ENCODE measurements around the gene EML6.

The EML6 gene

GRCh38 chr2:54995553-54995952 is 272.1 kb downstream of the EML6 start:
- no peak for TF ChIP-seq GATA2 (IDR thresholded peaks at IDR 0.05; ENCODE audit: low read depth, low read length)
- no peak for TF ChIP-seq GATA3 (IDR thresholded peaks at IDR 0.05; ENCODE audit: low read depth, low read length)

DNA sequence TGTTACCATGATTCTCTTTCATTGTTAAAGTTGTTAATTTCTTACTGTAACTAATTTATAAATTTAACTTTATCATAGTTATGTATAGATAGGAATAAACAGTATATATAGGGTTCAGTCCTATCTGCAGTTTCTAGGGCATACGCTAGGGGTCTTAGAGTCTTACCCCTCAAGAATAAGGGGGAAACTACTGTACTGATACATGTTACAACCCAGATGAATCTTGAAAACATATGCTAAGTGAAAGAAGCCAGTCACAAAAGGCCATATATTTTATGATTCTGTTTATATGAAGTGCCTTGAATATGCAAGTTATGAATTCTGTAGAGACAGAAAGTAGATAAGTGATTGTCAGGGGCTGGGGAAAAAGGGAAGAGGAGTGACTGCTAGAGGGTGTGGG is 274.4 kb downstream of the EML6 start:
- TF ChIP-seq GATA2 (IDR thresholded peaks at IDR 0.05; ENCODE audit: low read depth, low read length) (no peak), GATA3 (IDR thresholded peaks at IDR 0.05; ENCODE audit: low read depth, low read length) (no peak)

- no peak for TF ChIP-seq GATA2 (IDR thresholded peaks at IDR 0.05; ENCODE audit: low read depth, low read length)
- TF ChIP-seq GATA3 (IDR thresholded peaks at IDR 0.05; ENCODE audit: low read depth, low read length), result 0 out of 2 replicates have a peak, but pooled peaks have one; percentile 13
Observed at GRCh38 chr2:54999182-54999581, 275.7 kb downstream of the EML6 start.

DNA sequence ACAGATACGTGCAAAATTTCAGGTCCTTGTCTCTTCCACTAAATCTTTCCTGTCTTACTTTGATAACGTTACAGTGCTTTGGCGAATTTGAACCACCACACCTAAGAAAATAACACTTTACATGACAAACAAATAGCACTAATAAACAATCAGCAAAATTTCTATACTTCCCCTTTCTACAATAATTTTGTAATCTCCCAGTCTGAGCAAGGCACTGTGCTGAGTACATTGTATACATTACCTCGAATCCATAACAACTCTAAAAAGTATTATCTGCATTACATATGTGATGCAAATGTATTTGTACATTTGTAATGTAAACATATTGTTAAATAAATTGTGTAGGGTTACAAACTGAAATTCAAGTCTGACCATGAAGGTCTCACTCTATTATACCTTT is 276.9 kb downstream of the EML6 start:
- TF ChIP-seq GATA2 (IDR thresholded peaks at IDR 0.05; ENCODE audit: low read depth, low read length) (no peak), GATA3 (IDR thresholded peaks at IDR 0.05; ENCODE audit: low read depth, low read length) (no peak)

GRCh38 chr2:55001716-55002115 is 278.3 kb downstream of the EML6 start:
- TF ChIP-seq GATA2 (IDR thresholded peaks at IDR 0.05; ENCODE audit: low read depth, low read length) (no peak), GATA3 (IDR thresholded peaks at IDR 0.05; ENCODE audit: low read depth, low read length) (no peak)

- TF ChIP-seq GATA3 (IDR thresholded peaks at IDR 0.05; ENCODE audit: low read depth, low read length), result no peak
- no peak for TF ChIP-seq GATA2 (IDR thresholded peaks at IDR 0.05; ENCODE audit: low read depth, low read length)
Observed at GRCh38 chr2:55003706-55004639, 280.5 kb downstream of the EML6 start.

GRCh38 chr2:55006306-55006705 is 282.8 kb downstream of the EML6 start:
- TF ChIP-seq GATA3 (IDR thresholded peaks at IDR 0.05; ENCODE audit: low read depth, low read length) (no peak), GATA2 (IDR thresholded peaks at IDR 0.05; ENCODE audit: low read depth, low read length) (no peak)

DNA sequence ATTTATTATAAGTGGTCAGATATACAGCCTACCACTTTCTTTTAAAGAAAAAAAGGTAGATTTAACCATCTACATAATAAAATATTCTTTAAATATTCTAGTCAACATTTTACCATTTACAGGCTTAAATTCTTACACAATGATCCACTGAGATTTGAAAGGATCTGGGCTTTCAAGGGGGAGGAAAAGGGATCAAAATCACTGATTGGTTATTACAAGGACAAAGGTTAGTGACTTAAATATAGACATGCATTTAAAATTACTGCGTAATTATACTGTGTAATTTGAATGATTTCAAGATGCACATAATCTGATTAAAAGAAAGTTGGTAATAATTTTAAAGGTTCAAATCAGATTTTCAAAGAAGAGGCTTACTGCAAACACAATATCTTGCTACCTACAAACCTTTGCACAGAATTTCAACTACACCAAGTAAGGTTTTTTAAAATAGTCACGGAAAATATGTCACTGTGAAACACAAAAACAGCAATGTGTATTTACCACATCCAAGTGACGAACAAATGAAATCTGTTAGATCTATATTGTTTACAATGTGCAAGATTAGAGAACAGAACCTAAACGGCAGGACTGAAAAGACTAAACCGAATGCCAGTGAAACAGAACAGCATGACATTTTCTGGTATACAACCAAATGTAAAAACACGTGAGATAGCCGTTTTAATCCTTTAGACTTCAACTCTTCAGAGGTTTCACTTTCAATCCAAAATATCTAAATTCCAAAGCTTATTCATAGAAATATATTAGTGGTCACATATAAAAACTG is 286.0 kb downstream of the EML6 start:
- TF ChIP-seq GATA2 (IDR thresholded peaks at IDR 0.05; ENCODE audit: low read depth, low read length) (no peak), GATA3 (IDR thresholded peaks at IDR 0.05; ENCODE audit: low read depth, low read length) (no peak)

- TF ChIP-seq GATA2 (IDR thresholded peaks at IDR 0.05; ENCODE audit: low read depth, low read length), result no peak
- no peak for TF ChIP-seq GATA3 (IDR thresholded peaks at IDR 0.05; ENCODE audit: low read depth, low read length)
Observed at GRCh38 chr2:55010149-55010591, 286.7 kb downstream of the EML6 start.

DNA sequence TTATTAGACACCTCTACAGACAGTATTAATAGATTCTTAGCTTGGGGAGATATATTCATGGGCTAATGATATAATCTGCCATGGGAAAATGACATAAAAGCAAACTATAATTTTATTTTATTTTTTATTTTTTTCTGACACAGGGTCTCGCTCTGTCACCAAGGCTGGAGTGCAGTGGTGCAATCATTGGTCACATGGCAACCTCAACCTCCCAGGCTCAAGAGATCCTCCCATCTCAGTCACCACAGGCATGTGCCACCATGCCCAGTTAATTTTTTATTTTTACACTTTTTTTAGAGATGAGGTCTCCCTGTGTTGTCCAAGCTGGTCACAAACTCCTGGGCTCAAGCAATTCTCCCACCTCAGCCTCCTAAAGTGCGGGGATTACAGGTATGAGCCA is 287.5 kb downstream of the EML6 start:
- TF ChIP-seq GATA2 (IDR thresholded peaks at IDR 0.05; ENCODE audit: low read depth, low read length) (no peak), GATA3 (IDR thresholded peaks at IDR 0.05; ENCODE audit: low read depth, low read length) (no peak)

DNA sequence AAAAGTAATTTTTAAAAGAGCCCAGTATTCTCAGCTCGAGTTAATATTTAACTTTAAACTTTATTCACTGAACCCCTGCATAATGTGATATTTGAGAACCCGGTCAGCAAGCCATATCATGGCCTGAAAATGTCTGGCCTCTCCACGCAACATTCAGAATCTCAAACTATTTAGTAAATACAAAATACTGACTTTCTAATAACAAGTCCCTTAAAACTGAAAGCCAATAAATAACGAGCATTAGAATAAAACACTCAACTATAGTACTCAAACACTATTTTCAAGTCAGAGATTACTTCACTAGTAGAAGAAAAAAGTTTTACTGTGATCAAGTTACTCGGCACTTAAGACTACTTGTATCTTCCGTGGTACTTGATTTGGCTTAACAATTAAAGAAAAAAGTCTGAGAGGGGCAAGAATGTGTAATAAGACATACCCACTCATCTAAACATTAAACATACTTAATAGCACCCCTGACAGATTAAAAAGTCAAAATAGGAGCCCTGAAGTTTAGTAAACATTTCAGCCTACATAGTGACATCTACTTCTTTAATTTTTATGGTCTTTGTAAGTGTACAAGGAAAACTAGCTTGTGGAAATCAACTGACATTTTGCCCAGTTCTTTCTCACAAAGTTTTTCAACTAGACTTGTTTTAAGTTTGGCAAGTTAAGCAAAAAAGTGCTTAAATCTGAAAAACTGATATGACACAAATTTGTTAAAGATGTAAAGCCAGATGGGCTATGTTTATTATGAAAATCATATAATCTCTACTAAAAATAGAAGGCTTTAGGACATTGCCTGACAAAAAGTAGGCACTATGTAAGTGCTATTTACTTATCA is 288.6 kb downstream of the EML6 start:
- TF ChIP-seq GATA3 (IDR thresholded peaks at IDR 0.05; ENCODE audit: low read depth, low read length), result no peak
- TF ChIP-seq GATA2 (IDR thresholded peaks at IDR 0.05; ENCODE audit: low read depth, low read length), result no peak

- no peak for TF ChIP-seq GATA2 (IDR thresholded peaks at IDR 0.05; ENCODE audit: low read depth, low read length)
- TF ChIP-seq GATA3 (IDR thresholded peaks at IDR 0.05; ENCODE audit: low read depth, low read length), result no peak
Observed at GRCh38 chr2:55012672-55013484, 289.4 kb downstream of the EML6 start.

- no peak for TF ChIP-seq GATA3 (IDR thresholded peaks at IDR 0.05; ENCODE audit: low read depth, low read length)
- TF ChIP-seq GATA2 (IDR thresholded peaks at IDR 0.05; ENCODE audit: low read depth, low read length), result no peak
Observed at GRCh38 chr2:55013936-55014335, 290.5 kb downstream of the EML6 start.

All from SH-SY5Y (cell line).